Lower leg skin (tissue), 4 donors: ENCODE measurements around the gene RNF8. TPM values are rescaled to one million over a fixed set of nuclear protein-coding genes. Genes with fewer than 3 reads are reported as not detected.
"Not testable (repeated sequence)": the region's sequence is repeated elsewhere in the genome, so short reads cannot be mapped to it uniquely, and the experiment has no call there.

Experiments used
- DNase-seq, 2 donors: peaks; one replicate each; pipeline ENCODE4 v3.0.0-alpha.2; 2019; ENCODE audit warnings: low spot score in 2 of 2
- H3K4me3 ChIP-seq: fragments of 200-600 bp; sonication (generic); 2 replicates; pipeline ENCODE4 v1.5.1; 2017; ENCODE audit warnings: mild to moderate bottlenecking, low read depth; ENCODE audit not compliant: poor library complexity, severe bottlenecking
- CTCF ChIP-seq, 3 donors: fragments of 450-650 bp; IDR thresholded peaks; one replicate each; pipeline ENCODE4 v1.5.1; 2016; ENCODE audit warnings: antibody characterized with exemption in 3 of 3, mild to moderate bottlenecking in 3 of 3, moderate library complexity in 2 of 3
- POLR2A ChIP-seq, 2 donors: fragments of 450-650 bp; IDR thresholded peaks; one replicate each; pipeline ENCODE4 v1.6.1; 2016 to 2017; ENCODE audit warnings: antibody characterized with exemption in 2 of 2, mild to moderate bottlenecking in 1 of 2, moderate library complexity in 1 of 2
- WGBS, 2 donors: methylation state at CpG; one replicate each; pipeline ENCODE4 v1.1.5; 2018; 5-methylcytosine and 5-hydroxymethylcytosine counted together
- intact Hi-C: fragments of 100-400 bp; cut with DNase I; formaldehyde crosslinking; loops from one replicate; pipeline ENCODE4 v1.15.0; 2023; ENCODE audit warnings: low total_unique reads
- total RNA-seq, 4 donors: library from RNA; depleted of rRNA; stranded (reverse); fragments of >200 nt; gene quantifications; one replicate each; pipeline ENCODE4 v1.1.0, GENCODE V29; 2016

RNF8 gene
- total RNA-seq, 4 donors from 2014 or later: 7.1 to 16.2 (median 12.9) TPM

GRCh38 chr6:37399795-37400490 lies 46.2 kb downstream of the RNF8 start:
- no peak for DNase-seq
- TF ChIP-seq CTCF (IDR thresholded peaks at IDR 0.05) (no peak), POLR2A (IDR thresholded peaks at IDR 0.05) (no peak)
- no peak overlapping the region for H3K4me3 ChIP-seq
- intact Hi-C loops: no loop called here
- 60 to 71% methylated on average over 4 of the region's 4 CpGs for WGBS, 2 donors

GRCh38 chr6:37401658-37402057 lies 47.9 kb downstream of the RNF8 start:
- DNase-seq, intact Hi-C loops, H3K4me3 ChIP-seq: not testable (repeated sequence)

GRCh38 chr6:37406726-37407341 lies 53.1 kb downstream of the RNF8 start:
- no peak overlapping the region for H3K4me3 ChIP-seq

GRCh38 chr6:37407948-37408347 lies 54.2 kb downstream of the RNF8 start:
- intact Hi-C loops: no loop called here
- no peak for DNase-seq
- WGBS, 2 donors: 75 to 77% methylated on average over 5 of the region's 5 CpGs
- no peak overlapping the region for H3K4me3 ChIP-seq
- no peak for TF ChIP-seq POLR2A (IDR thresholded peaks at IDR 0.05)
- no peak for TF ChIP-seq CTCF (IDR thresholded peaks at IDR 0.05)

More at GRCh38 chr6:37406726-37407341, 53.1 kb downstream of the RNF8 start:
- TF ChIP-seq POLR2A (IDR thresholded peaks at IDR 0.05) (no peak), CTCF (IDR thresholded peaks at IDR 0.05) (no peak)
- WGBS, 2 donors: 41 to 47% methylated on average over 3 of the region's 3 CpGs
- intact Hi-C loops: no loop called here
- no peak for DNase-seq

- H3K4me3 ChIP-seq: no peak overlapping the region
- TF ChIP-seq CTCF (IDR thresholded peaks at IDR 0.05) (no peak), POLR2A (IDR thresholded peaks at IDR 0.05) (no peak)
- intact Hi-C loops: no loop called here
- WGBS, 2 donors: 67 to 74% methylated on average over 1 of the region's 1 CpG
- DNase-seq: no peak
Measured at GRCh38 chr6:37409501-37409900, 55.7 kb downstream of the RNF8 start.

- intact Hi-C loops: no loop called here
- TF ChIP-seq CTCF (IDR thresholded peaks at IDR 0.05) (no peak), POLR2A (IDR thresholded peaks at IDR 0.05) (no peak)
- 65 to 96% methylated on average over 2 of the region's 2 CpGs for WGBS, 2 donors
- H3K4me3 ChIP-seq: no peak overlapping the region
- DNase-seq: no peak
Measured at GRCh38 chr6:37417393-37417792, 63.6 kb downstream of the RNF8 start.
